ENCODE data around the gene UXS1. TPM values are rescaled to one million over a fixed set of nuclear protein-coding genes. Genes with fewer than 3 reads are reported as not detected.

Gene UXS1
- total and polyA plus RNA-seq, 2 of the 8 experiments (the other 6 are each of a cell fraction or from before 2014, with no cell fraction given) = 44.5 to 63.4 TPM

DNA sequence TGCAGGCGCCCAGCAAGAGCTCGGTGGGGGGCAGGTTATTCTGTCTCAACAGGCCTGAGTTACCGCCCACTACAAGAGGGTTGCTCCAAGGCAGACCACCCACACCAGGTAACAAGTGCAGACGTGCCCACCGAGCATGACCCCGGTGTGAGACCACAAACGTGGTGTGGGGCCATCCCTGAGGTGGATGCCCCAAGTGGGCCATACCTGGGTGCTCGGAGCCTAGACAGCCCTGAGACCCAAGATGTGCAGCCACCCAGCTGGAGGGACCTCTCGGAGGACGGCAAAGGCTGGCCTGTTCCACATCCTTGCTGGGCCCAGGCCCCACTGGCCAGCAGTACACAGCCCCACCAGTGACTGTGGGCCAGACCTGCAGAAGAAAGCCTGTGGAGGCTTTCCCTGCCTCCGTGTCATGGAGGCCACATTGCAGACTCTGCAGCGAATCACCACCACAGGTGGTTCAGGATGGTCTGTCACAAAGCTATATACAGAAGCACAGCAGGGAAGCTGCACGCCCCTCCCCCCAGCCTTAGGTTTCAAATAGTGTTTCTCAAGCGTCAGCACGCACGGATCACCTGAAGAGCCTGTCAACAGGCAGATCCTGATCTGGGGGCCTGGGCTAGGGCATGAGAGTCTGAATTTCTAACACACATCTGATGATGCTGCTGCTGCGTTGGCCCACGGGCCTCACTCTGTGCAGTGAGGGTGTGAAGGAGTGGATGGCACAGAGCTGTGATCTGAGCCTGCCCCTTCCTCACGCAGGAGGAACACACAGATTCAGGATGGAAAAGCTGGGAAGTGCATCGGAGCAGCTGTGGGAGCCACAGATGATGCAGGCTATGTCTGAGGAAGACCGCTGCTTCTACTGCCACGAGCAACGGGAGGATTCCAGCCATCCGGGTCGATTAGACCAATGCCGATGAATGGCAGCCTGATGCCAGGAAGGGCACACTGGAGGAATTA, 96.8 kb downstream of the UXS1 start:
- ChIA-PET POLR2A (ENCODE audit: partially characterized antibody) (no interaction called here), CTCF (ENCODE audit: partially characterized antibody) (interaction anchor here (0.6 to 1.9 kb wide), 13 partner anchors 10 to 485 kb away, joined by 3 to 7 read pairs (median 3); no protein-coding TSS in a partner anchor)
- no peak overlapping the region for H2BK15ac ChIP-seq (ENCODE audit: low read length)
- H2AK5ac ChIP-seq (ENCODE audit: low read depth, low read length) = no peak overlapping the region
- H2BK5ac ChIP-seq (ENCODE audit: low read depth, low read length) = peak overlapping the region; percentile 56
- no peak overlapping the region for H3K56ac ChIP-seq (replicated peaks; ENCODE audit: insufficient read length, low read depth, low read length)
- DNase-seq (ENCODE audit: low read depth in 1 of 2, low spot score in 2 of 2) (peak in 1 of 2 experiments; percentile 45), FAIRE-seq (no peak)
- H4K20me1 ChIP-seq (replicated peaks in 1 of 2; ENCODE audit: control insufficient read depth in 1 of 2, insufficient read depth in 2 of 2, low read length in 2 of 2) = peaks cover 0 to 2% of the 10 kb centered on the region in 2 experiments
- no peak overlapping the region for H3K18ac ChIP-seq (ENCODE audit: extremely low read depth, low read length)
- no peak overlapping the region for H2BK120ac ChIP-seq (replicated peaks; ENCODE audit: low read depth, low read length)
- peaks cover 5 to 16% (median 15%) of the 10 kb centered on the region in 4 experiments; a peak in 7 of 8 replicates for H3K36me3 ChIP-seq (ENCODE audit: control insufficient read depth in 2 of 4, insufficient read depth in 4 of 4, low read length in 3 of 4)
- WGBS, 2 experiments (ENCODE audit: extremely low coverage in 1 of 2, insufficient coverage in 1 of 2, insufficient read length in 1 of 2, insufficient replicate concordance in 2 of 2, low coverage in 1 of 2, low lambda C conversion rate in 2 of 2, missing lambda C conversion rate in 1 of 2) = 92% methylated on average over 26 of the region's 26 CpGs; no CpG with 5 or more reads in 1 of the 2 experiments
- no peak overlapping the region for H4K8ac ChIP-seq (ENCODE audit: extremely low read depth, insufficient read depth, low read length)
- H3K14ac ChIP-seq (ENCODE audit: insufficient read length) = no peak overlapping the region
- H3K4ac ChIP-seq (replicated peaks; ENCODE audit: insufficient read length, low read depth, low read length) = no peak overlapping the region
- H3K79me2 ChIP-seq (ENCODE audit: control insufficient read depth in 1 of 2, insufficient read depth in 2 of 2, low read length in 2 of 2) = no peaks in the 10 kb centered on the region
- H4K5ac ChIP-seq (ENCODE audit: insufficient read length, low read depth, low read length) = no peak overlapping the region
- no peaks in the 10 kb centered on the region for H3K23me2 ChIP-seq (ENCODE audit: low read depth, low read length)
- no peak overlapping the region for H3K23ac ChIP-seq (ENCODE audit: insufficient read length)
- H2AFZ ChIP-seq (ENCODE audit: low read length) = no peak overlapping the region
- H3K4me1 ChIP-seq (replicated peaks in 1 of 4; ENCODE audit: control insufficient read depth in 3 of 4, insufficient read depth in 4 of 4, low read length in 3 of 4) = peaks cover 0 to 10% (median 5%) of the 10 kb centered on the region in 4 experiments; a peak in 3 of 7 replicates
- H3K79me1 ChIP-seq (ENCODE audit: low read depth, low read length) = no peaks in the 10 kb centered on the region
- H3K27ac ChIP-seq (ENCODE audit: low read depth, low read length) = no peak overlapping the region
- H3K9ac ChIP-seq (replicated peaks in 1 of 4; ENCODE audit: extremely low read depth in 1 of 4, low read depth in 3 of 4, low read length in 3 of 4) = no peak overlapping the region
- H4K91ac ChIP-seq (replicated peaks; ENCODE audit: insufficient read length, low read length) = no peak overlapping the region
- H2BK12ac ChIP-seq (ENCODE audit: low read depth, low read length) = no peak overlapping the region
- TF ChIP-seq POLR2A (IDR thresholded peaks at IDR 0.05; ENCODE audit: control extremely low read depth in 1 of 2, low read depth in 2 of 2, low read length in 2 of 2) (no peak), CHD1 (IDR thresholded peaks at IDR 0.05; ENCODE audit: low read depth, low read length) (no peak), ZNF274 (IDR thresholded peaks at IDR 0.05; ENCODE audit: borderline replicate concordance, extremely low read depth, low read length) (no peak), SP4 (IDR thresholded peaks at IDR 0.05; ENCODE audit: low read length) (no peak), JUN (IDR thresholded peaks at IDR 0.05; ENCODE audit: low read depth, low read length) (no peak), CTBP2 (IDR thresholded peaks at IDR 0.05; ENCODE audit: borderline replicate concordance, insufficient read depth, insufficient read length, low read length) (no peak), KDM1A (IDR thresholded peaks at IDR 0.05; ENCODE audit: borderline replicate concordance, low read length) (no peak)
- TF ChIP-seq, protein P1, sequence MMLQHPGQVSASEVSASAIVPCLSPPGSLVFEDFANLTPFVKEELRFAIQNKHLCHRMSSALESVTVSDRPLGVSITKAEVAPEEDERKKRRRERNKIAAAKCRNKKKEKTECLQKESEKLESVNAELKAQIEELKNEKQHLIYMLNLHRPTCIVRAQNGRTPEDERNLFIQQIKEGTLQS (IDR thresholded peaks at IDR 0.05; ENCODE audit: insufficient read depth, low read depth, low read length) = no peak
- no peak overlapping the region for H3K4me2 ChIP-seq (ENCODE audit: insufficient read depth in 1 of 2, low read depth in 2 of 2, low read length in 2 of 2)
- H3K27me3 ChIP-seq (replicated peaks in 1 of 4; ENCODE audit: control insufficient read depth in 3 of 4, extremely low read depth in 1 of 4, insufficient read depth in 3 of 4, low read length in 3 of 4) = no peaks in the 10 kb centered on the region
- no peaks in the 10 kb centered on the region for H3K9me3 ChIP-seq (ENCODE audit: insufficient read depth in 2 of 2, low read depth in 1 of 2, low read length in 1 of 2)
- H3K4me3 ChIP-seq (ENCODE audit: extremely low read depth in 1 of 4, insufficient read depth in 2 of 4, low read depth in 3 of 4, low read length in 4 of 4) = no peak overlapping the region
- H2BK20ac ChIP-seq (ENCODE audit: low read length) = no peak overlapping the region

All from H1 (cell line).